Colonic mucosa (tissue), 4 donors: Measurements from ENCODE around the gene SETDB2. TPM values are rescaled to one million over a fixed set of nuclear protein-coding genes. Genes with fewer than 3 reads are reported as not detected.

Source experiments
- DNase-seq: peaks from one replicate; pipeline ENCODE4 v3.0.0-alpha.2; 2020
- H3K27ac ChIP-seq: fragments of 200-600 bp; one replicate; pipeline ENCODE4 v1.8.0; 2021
- H3K27me3 ChIP-seq: fragments of 200-600 bp; one replicate; pipeline ENCODE4 v1.8.0; 2021
- H3K36me3 ChIP-seq: fragments of 200-600 bp; one replicate; pipeline ENCODE4 v1.8.0; 2021
- H3K4me1 ChIP-seq: fragments of 200-600 bp; one replicate; pipeline ENCODE4 v1.8.0; 2021; ENCODE audit warnings: mild to moderate bottlenecking
- H3K4me3 ChIP-seq: fragments of 200-600 bp; one replicate; pipeline ENCODE4 v1.8.0; 2021
- H3K9ac ChIP-seq, 2 donors: one replicate each; pipeline ENCODE4 v1.7.0; 2013; ENCODE audit warnings: control low read depth in 2 of 2, low read depth in 2 of 2, low read length in 2 of 2
- H3K9me3 ChIP-seq: fragments of 200-600 bp; one replicate; pipeline ENCODE4 v1.8.0; 2021
- CTCF ChIP-seq: fragments of 200-600 bp; IDR thresholded peaks from one replicate; pipeline ENCODE4 v1.8.0; 2022; ENCODE audit warnings: antibody characterized with exemption, mild to moderate bottlenecking
- intact Hi-C: fragments of 100-400 bp; cut with DNase I; formaldehyde crosslinking; loops from one replicate; pipeline ENCODE4 v1.14.1; 2022
- total RNA-seq, 2 donors: library from RNA; stranded (reverse); fragmentation: NEBNext Ultra II Directional in 1 of 2; extraction: Animal tissue kit (Norgen Biotek cat#: 25700) in 1 of 2; gene quantifications; one replicate each; pipeline ENCODE4 v1.2.1, GENCODE V29; 2021
- donor health status: healthy.
- donor health status: DM: no; HTN: no; CAD: no.
- donor health status: DM: no; HTN: no; CAD: no.

The SETDB2 gene
- total RNA-seq, 2 donors from 2014 or later = 7.7 to 9.5 TPM

- H3K36me3 ChIP-seq = no peaks in the 10 kb centered on the region
- no peaks in the 10 kb centered on the region for H3K9me3 ChIP-seq
- no peak overlapping the region for H3K27ac ChIP-seq
- DNase-seq = no peak
- no peak for TF ChIP-seq CTCF
- intact Hi-C loops = no loop called here
- H3K4me3 ChIP-seq = no peak overlapping the region
- no peaks in the 10 kb centered on the region for H3K27me3 ChIP-seq
- H3K9ac ChIP-seq = no peak overlapping the region
- no peaks in the 10 kb centered on the region for H3K4me1 ChIP-seq
These were observed 24.8 kb upstream of the SETDB2 start for GRCh38 chr13:49419276-49419675.

GRCh38 chr13:49421391-49421790 is 22.7 kb upstream of the SETDB2 start:
- H3K4me1 ChIP-seq = no peaks in the 10 kb centered on the region
- TF ChIP-seq CTCF = no peak
- DNase-seq = no peak
- intact Hi-C loops = no loop called here
- H3K27ac ChIP-seq = no peak overlapping the region
- H3K27me3 ChIP-seq = no peaks in the 10 kb centered on the region
- H3K9ac ChIP-seq = no peak overlapping the region
- no peaks in the 10 kb centered on the region for H3K36me3 ChIP-seq
- no peak overlapping the region for H3K4me3 ChIP-seq
- no peaks in the 10 kb centered on the region for H3K9me3 ChIP-seq

GRCh38 chr13:49424011-49424560 is 20.0 kb upstream of the SETDB2 start:
- H3K27me3 ChIP-seq = no peaks in the 10 kb centered on the region

GRCh38 chr13:49428041-49428763 is 15.9 kb upstream of the SETDB2 start:
- no peak for DNase-seq

More at GRCh38 chr13:49424011-49424560, 20.0 kb upstream of the SETDB2 start:
- Histone ChIP-seq H3K4me1 (no peaks in the 10 kb centered on the region), H3K36me3 (no peaks in the 10 kb centered on the region), H3K9me3 (no peaks in the 10 kb centered on the region), H3K9ac (no peak overlapping the region), H3K27ac (no peak overlapping the region), H3K4me3 (no peak overlapping the region)
- TF ChIP-seq CTCF = no peak
- intact Hi-C loops = no loop called here
- no peak for DNase-seq

GRCh38 chr13:49429121-49429520 is 15.0 kb upstream of the SETDB2 start:
- Histone ChIP-seq H3K9ac (no peak overlapping the region), H3K27me3 (no peaks in the 10 kb centered on the region), H3K4me3 (no peak overlapping the region), H3K4me1 (no peaks in the 10 kb centered on the region), H3K9me3 (no peaks in the 10 kb centered on the region), H3K36me3 (no peaks in the 10 kb centered on the region), H3K27ac (no peak overlapping the region)
- no peak for DNase-seq
- intact Hi-C loops = no loop called here
- no peak for TF ChIP-seq CTCF

More at GRCh38 chr13:49428041-49428763, 15.9 kb upstream of the SETDB2 start:
- H3K27me3 ChIP-seq = no peaks in the 10 kb centered on the region
- H3K9ac ChIP-seq = no peak overlapping the region
- no peak for TF ChIP-seq CTCF
- H3K9me3 ChIP-seq = no peaks in the 10 kb centered on the region
- intact Hi-C loops = no loop called here
- no peak overlapping the region for H3K27ac ChIP-seq
- no peak overlapping the region for H3K4me3 ChIP-seq
- no peaks in the 10 kb centered on the region for H3K36me3 ChIP-seq
- H3K4me1 ChIP-seq = no peaks in the 10 kb centered on the region
